ENCODE results near the gene TLX1.
"Not testable (repeated sequence)": the region's sequence is repeated elsewhere in the genome, so short reads cannot be mapped to it uniquely, and the experiment has no call there.

TLX1 gene

GRCh38 chr10:101145145-101145544, 14.0 kb downstream of the TLX1 start:
- Histone ChIP-seq H3K9ac (ENCODE audit: low read length) (no peak overlapping the region), H3K4me1 (ENCODE audit: insufficient read depth, low read length) (peaks cover 5% of the 10 kb centered on the region), H3K9me3 (ENCODE audit: low read length) (no peaks in the 10 kb centered on the region), H3K4me3 (ENCODE audit: low read depth in 1 of 2, low read length in 2 of 2) (no peak overlapping the region), H3K27ac (ENCODE audit: low read depth, low read length) (no peak overlapping the region), H3K27me3 (ENCODE audit: control insufficient read depth in 1 of 2, insufficient read depth in 2 of 2, low read length in 2 of 2) (peaks cover 80 to 91% of the 10 kb centered on the region in 2 donors), H3K36me3 (ENCODE audit: insufficient read depth, low read length) (no peaks in the 10 kb centered on the region)

GRCh38 chr10:101145750-101146391, 14.8 kb downstream of the TLX1 start:
- Histone ChIP-seq H3K9me3 (ENCODE audit: low read length) (no peaks in the 10 kb centered on the region), H3K27me3 (ENCODE audit: control insufficient read depth in 1 of 2, insufficient read depth in 2 of 2, low read length in 2 of 2) (peaks cover 73 to 87% of the 10 kb centered on the region in 2 donors), H3K9ac (ENCODE audit: low read length) (no peak overlapping the region), H3K4me1 (ENCODE audit: insufficient read depth, low read length) (peaks cover 5% of the 10 kb centered on the region), H3K27ac (ENCODE audit: low read depth, low read length) (no peak overlapping the region), H3K36me3 (ENCODE audit: insufficient read depth, low read length) (no peaks in the 10 kb centered on the region), H3K4me3 (ENCODE audit: low read depth in 1 of 2, low read length in 2 of 2) (no peak overlapping the region)

GRCh38 chr10:101146392-101147251, 15.5 kb downstream of the TLX1 start:
- no peaks in the 10 kb centered on the region for H3K36me3 ChIP-seq (ENCODE audit: insufficient read depth, low read length)
- H3K9ac ChIP-seq (ENCODE audit: low read length) = no peak overlapping the region
- H3K4me3 ChIP-seq (ENCODE audit: low read depth in 1 of 2, low read length in 2 of 2) = no peak overlapping the region
- peaks cover 5% of the 10 kb centered on the region for H3K4me1 ChIP-seq (ENCODE audit: insufficient read depth, low read length)
- peaks cover 66 to 79% of the 10 kb centered on the region in 2 donors for H3K27me3 ChIP-seq (ENCODE audit: control insufficient read depth in 1 of 2, insufficient read depth in 2 of 2, low read length in 2 of 2)
- no peaks in the 10 kb centered on the region for H3K9me3 ChIP-seq (ENCODE audit: low read length)
- no peak overlapping the region for H3K27ac ChIP-seq (ENCODE audit: low read depth, low read length)

- Histone ChIP-seq H3K4me1 (ENCODE audit: insufficient read depth, low read length) (peaks cover 3% of the 10 kb centered on the region), H3K36me3 (ENCODE audit: insufficient read depth, low read length) (no peaks in the 10 kb centered on the region), H3K27me3 (ENCODE audit: control insufficient read depth in 1 of 2, insufficient read depth in 2 of 2, low read length in 2 of 2) (peaks cover 24 to 39% of the 10 kb centered on the region in 2 donors), H3K9ac (ENCODE audit: low read length) (no peak overlapping the region), H3K9me3 (ENCODE audit: low read length) (no peaks in the 10 kb centered on the region), H3K4me3 (ENCODE audit: low read depth in 1 of 2, low read length in 2 of 2) (no peak overlapping the region), H3K27ac (ENCODE audit: low read depth, low read length) (no peak overlapping the region)
Measured at GRCh38 chr10:101151395-101151794, 20.3 kb downstream of the TLX1 start.

GRCh38 chr10:101152316-101152715, 21.2 kb downstream of the TLX1 start:
- H3K36me3 ChIP-seq (ENCODE audit: insufficient read depth, low read length) = no peaks in the 10 kb centered on the region
- H3K4me1 ChIP-seq (ENCODE audit: insufficient read depth, low read length) = no peaks in the 10 kb centered on the region
- no peak overlapping the region for H3K9ac ChIP-seq (ENCODE audit: low read length)
- H3K9me3 ChIP-seq (ENCODE audit: low read length) = no peaks in the 10 kb centered on the region
- no peak overlapping the region for H3K27ac ChIP-seq (ENCODE audit: low read depth, low read length)
- peaks cover 15 to 30% of the 10 kb centered on the region in 2 donors for H3K27me3 ChIP-seq (ENCODE audit: control insufficient read depth in 1 of 2, insufficient read depth in 2 of 2, low read length in 2 of 2)
- H3K4me3 ChIP-seq (ENCODE audit: low read depth in 1 of 2, low read length in 2 of 2) = no peak overlapping the region

- H3K9me3 ChIP-seq (ENCODE audit: low read length); H3K36me3 ChIP-seq (ENCODE audit: insufficient read depth, low read length); H3K27ac ChIP-seq (ENCODE audit: low read depth, low read length); H3K4me3 ChIP-seq (ENCODE audit: low read depth in 1 of 2, low read length in 2 of 2); H3K9ac ChIP-seq (ENCODE audit: low read length); H3K4me1 ChIP-seq (ENCODE audit: insufficient read depth, low read length): not testable (repeated sequence)
- H3K27me3 ChIP-seq (ENCODE audit: control insufficient read depth in 1 of 2, insufficient read depth in 2 of 2, low read length in 2 of 2) = peaks cover 0 to 25% of the 10 kb centered on the region in 2 donors
Measured at GRCh38 chr10:101154506-101154905, 23.4 kb downstream of the TLX1 start.

GRCh38 chr10:101155896-101156295, 24.8 kb downstream of the TLX1 start:
- no peaks in the 10 kb centered on the region for H3K9me3 ChIP-seq (ENCODE audit: low read length)
- no peak overlapping the region for H3K27ac ChIP-seq (ENCODE audit: low read depth, low read length)
- no peak overlapping the region for H3K9ac ChIP-seq (ENCODE audit: low read length)
- no peak overlapping the region for H3K4me3 ChIP-seq (ENCODE audit: low read depth in 1 of 2, low read length in 2 of 2)
- no peaks in the 10 kb centered on the region for H3K36me3 ChIP-seq (ENCODE audit: insufficient read depth, low read length)
- no peaks in the 10 kb centered on the region for H3K4me1 ChIP-seq (ENCODE audit: insufficient read depth, low read length)
- peaks cover 0 to 23% of the 10 kb centered on the region in 2 donors for H3K27me3 ChIP-seq (ENCODE audit: control insufficient read depth in 1 of 2, insufficient read depth in 2 of 2, low read length in 2 of 2)

- Histone ChIP-seq H3K36me3 (ENCODE audit: insufficient read depth, low read length) (no peaks in the 10 kb centered on the region), H3K4me1 (ENCODE audit: insufficient read depth, low read length) (no peaks in the 10 kb centered on the region), H3K4me3 (ENCODE audit: low read depth in 1 of 2, low read length in 2 of 2) (no peak overlapping the region), H3K9me3 (ENCODE audit: low read length) (no peaks in the 10 kb centered on the region), H3K9ac (ENCODE audit: low read length) (no peak overlapping the region), H3K27ac (ENCODE audit: low read depth, low read length) (no peak overlapping the region), H3K27me3 (ENCODE audit: control insufficient read depth in 1 of 2, insufficient read depth in 2 of 2, low read length in 2 of 2) (peaks cover 8 to 37% of the 10 kb centered on the region in 2 donors)
Measured at GRCh38 chr10:101157756-101158458, 26.8 kb downstream of the TLX1 start.

- H3K27me3 ChIP-seq (ENCODE audit: control insufficient read depth in 1 of 2, insufficient read depth in 2 of 2, low read length in 2 of 2) = peaks cover 8 to 39% of the 10 kb centered on the region in 2 donors
Measured at GRCh38 chr10:101158459-101159058, 27.5 kb downstream of the TLX1 start.

GRCh38 chr10:101161494-101162299, 30.6 kb downstream of the TLX1 start:
- Histone ChIP-seq H3K4me3 (ENCODE audit: low read depth in 1 of 2, low read length in 2 of 2) (peak overlapping the region in 1 of 2 donors; percentile 51), H3K27me3 (ENCODE audit: control insufficient read depth in 1 of 2, insufficient read depth in 2 of 2, low read length in 2 of 2) (peaks cover 8 to 39% of the 10 kb centered on the region in 2 donors), H3K36me3 (ENCODE audit: insufficient read depth, low read length) (no peaks in the 10 kb centered on the region), H3K9ac (ENCODE audit: low read length) (no peak overlapping the region), H3K9me3 (ENCODE audit: low read length) (peaks cover 3% of the 10 kb centered on the region), H3K4me1 (ENCODE audit: insufficient read depth, low read length) (no peaks in the 10 kb centered on the region), H3K27ac (ENCODE audit: low read depth, low read length) (no peak overlapping the region)

More at GRCh38 chr10:101158459-101159058, 27.5 kb downstream of the TLX1 start:
- no peaks in the 10 kb centered on the region for H3K4me1 ChIP-seq (ENCODE audit: insufficient read depth, low read length)
- no peak overlapping the region for H3K27ac ChIP-seq (ENCODE audit: low read depth, low read length)
- H3K9ac ChIP-seq (ENCODE audit: low read length) = no peak overlapping the region
- no peak overlapping the region for H3K4me3 ChIP-seq (ENCODE audit: low read depth in 1 of 2, low read length in 2 of 2)
- no peaks in the 10 kb centered on the region for H3K36me3 ChIP-seq (ENCODE audit: insufficient read depth, low read length)
- no peaks in the 10 kb centered on the region for H3K9me3 ChIP-seq (ENCODE audit: low read length)

Measured in muscle layer of colon (tissue), 2 donors.